Smooth muscle cell (in vitro differentiated cells): Measurements from ENCODE around the gene C16orf92. TPM values are rescaled to one million over a fixed set of nuclear protein-coding genes. Genes with fewer than 3 reads are reported as not detected.

Experiments
- DNase-seq: peaks from one replicate; lab custom pipeline; 2025; ENCODE audit not compliant: unreplicated experiment; lab: John Stamatoyannopoulos, UW
- H2AFZ ChIP-seq: fragments of 200-600 bp; sonication (generic); 2 replicates; pipeline ENCODE4 v1.6.0; 2016; ENCODE audit warnings: antibody characterized with exemption, low read depth, mild to moderate bottlenecking
- H3F3A ChIP-seq: fragments of 200-600 bp; sonication (generic); 2 replicates; pipeline ENCODE4 v1.6.0; 2017; ENCODE audit warnings: antibody characterized with exemption, low read depth
- H3K27ac ChIP-seq: fragments of 200-600 bp; sonication (generic); 2 replicates; pipeline ENCODE4 v1.5.1; 2016; ENCODE audit warnings: low read depth, mild to moderate bottlenecking
- H3K27me3 ChIP-seq: fragments of 200-600 bp; sonication (generic); 2 replicates; pipeline ENCODE4 v1.6.1; 2016; ENCODE audit warnings: low read depth, mild to moderate bottlenecking
- H3K36me3 ChIP-seq: fragments of 200-600 bp; sonication (generic); 2 replicates; pipeline ENCODE4 v1.5.1; 2016; ENCODE audit warnings: low read depth
- H3K4me1 ChIP-seq: fragments of 200-600 bp; sonication (generic); 2 replicates; pipeline ENCODE4 v1.5.1; 2016; ENCODE audit warnings: low read depth
- H3K4me2 ChIP-seq: fragments of 200-600 bp; sonication (generic); 2 replicates; pipeline ENCODE4 v1.6.0; 2016; ENCODE audit warnings: mild to moderate bottlenecking
- H3K4me3 ChIP-seq: fragments of 200-600 bp; sonication (generic); 2 replicates; pipeline ENCODE4 v1.5.1; 2016; ENCODE audit warnings: mild to moderate bottlenecking
- H3K79me2 ChIP-seq: fragments of 200-600 bp; sonication (generic); 2 replicates; pipeline ENCODE4 v1.6.0; 2016; ENCODE audit warnings: low read depth, mild to moderate bottlenecking
- H3K9ac ChIP-seq: fragments of 200-600 bp; sonication (generic); 2 replicates; pipeline ENCODE4 v1.6.0; 2016; ENCODE audit warnings: low read depth
- H3K9me3 ChIP-seq: fragments of 200-600 bp; sonication (generic); replicated peaks from 2 replicates; pipeline ENCODE4 v1.5.1; 2016; ENCODE audit warnings: low read depth
- H4K20me1 ChIP-seq: fragments of 200-600 bp; sonication (generic); 2 replicates; pipeline ENCODE4 v1.6.0; 2016; ENCODE audit warnings: low read depth
- WGBS: methylation state at CpG from one replicate; pipeline ENCODE4 v1.1.7; 2016; ENCODE audit warnings: low lambda C conversion rate; 5-methylcytosine and 5-hydroxymethylcytosine counted together
- polyA plus RNA-seq: library from polyadenylated mRNA; unstranded; fragments of >200 nt; fragmentation: Nextera tagmentation; extraction: Ambion mirVana; gene quantifications from 2 replicates; pipeline ENCODE4 v1.2.1, GENCODE V29; 2016
- total RNA-seq: library from RNA; depleted of rRNA; stranded (reverse); fragments of >200 nt; gene quantifications from 2 replicates; pipeline ENCODE4 v1.2.3, GENCODE V29; 2014
- TF ChIP-seq, protein P1 (sequence below): fragments of 200-600 bp; sonication (generic); IDR thresholded peaks from 2 replicates; pipeline ENCODE4 v1.5.1; 2017; ENCODE audit warnings: borderline replicate concordance, mild to moderate bottlenecking, antibody characterized with exemption; ENCODE audit not compliant: insufficient read depth, poor library complexity, severe bottlenecking

The C16orf92 gene
- total and polyA plus RNA-seq, 2 experiments from 2014 or later: not detected

GRCh38 chr16:30027588-30028437, 4.8 kb downstream of the C16orf92 start:
- 63% methylated on average over 13 of the region's 13 CpGs for WGBS

GRCh38 chr16:30028438-30029076, 5.6 kb downstream of the C16orf92 start:
- Histone ChIP-seq H3K4me3 (no peak overlapping the region), H3K27me3 (peaks cover 46% of the 10 kb centered on the region), H3K4me1 (peaks cover 3% of the 10 kb centered on the region), H3K36me3 (no peaks in the 10 kb centered on the region), H4K20me1 (no peaks in the 10 kb centered on the region), H2AFZ (no peak overlapping the region), H3K9me3 (no peaks in the 10 kb centered on the region), H3K9ac (no peak overlapping the region), H3F3A (no peaks in the 10 kb centered on the region), H3K27ac (no peak overlapping the region), H3K79me2 (no peaks in the 10 kb centered on the region), H3K4me2 (no peak overlapping the region)
- no peak for DNase-seq
- TF ChIP-seq, protein P1, sequence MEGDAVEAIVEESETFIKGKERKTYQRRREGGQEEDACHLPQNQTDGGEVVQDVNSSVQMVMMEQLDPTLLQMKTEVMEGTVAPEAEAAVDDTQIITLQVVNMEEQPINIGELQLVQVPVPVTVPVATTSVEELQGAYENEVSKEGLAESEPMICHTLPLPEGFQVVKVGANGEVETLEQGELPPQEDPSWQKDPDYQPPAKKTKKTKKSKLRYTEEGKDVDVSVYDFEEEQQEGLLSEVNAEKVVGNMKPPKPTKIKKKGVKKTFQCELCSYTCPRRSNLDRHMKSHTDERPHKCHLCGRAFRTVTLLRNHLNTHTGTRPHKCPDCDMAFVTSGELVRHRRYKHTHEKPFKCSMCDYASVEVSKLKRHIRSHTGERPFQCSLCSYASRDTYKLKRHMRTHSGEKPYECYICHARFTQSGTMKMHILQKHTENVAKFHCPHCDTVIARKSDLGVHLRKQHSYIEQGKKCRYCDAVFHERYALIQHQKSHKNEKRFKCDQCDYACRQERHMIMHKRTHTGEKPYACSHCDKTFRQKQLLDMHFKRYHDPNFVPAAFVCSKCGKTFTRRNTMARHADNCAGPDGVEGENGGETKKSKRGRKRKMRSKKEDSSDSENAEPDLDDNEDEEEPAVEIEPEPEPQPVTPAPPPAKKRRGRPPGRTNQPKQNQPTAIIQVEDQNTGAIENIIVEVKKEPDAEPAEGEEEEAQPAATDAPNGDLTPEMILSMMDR: no peak
- 29% methylated on average over 18 of the region's 18 CpGs for WGBS

More at GRCh38 chr16:30027588-30028437, 4.8 kb downstream of the C16orf92 start:
- no peak overlapping the region for H3K4me2 ChIP-seq
- H4K20me1 ChIP-seq: no peaks in the 10 kb centered on the region
- no peaks in the 10 kb centered on the region for H3K79me2 ChIP-seq
- H3K27ac ChIP-seq: no peak overlapping the region
- no peaks in the 10 kb centered on the region for H3K36me3 ChIP-seq
- H3F3A ChIP-seq: no peaks in the 10 kb centered on the region
- peaks cover 46% of the 10 kb centered on the region for H3K27me3 ChIP-seq
- no peak for DNase-seq
- no peaks in the 10 kb centered on the region for H3K9me3 ChIP-seq
- TF ChIP-seq, protein P1: no peak
- H3K9ac ChIP-seq: no peak overlapping the region
- peaks cover 3% of the 10 kb centered on the region for H3K4me1 ChIP-seq
- no peak overlapping the region for H3K4me3 ChIP-seq
- no peak overlapping the region for H2AFZ ChIP-seq

DNA sequence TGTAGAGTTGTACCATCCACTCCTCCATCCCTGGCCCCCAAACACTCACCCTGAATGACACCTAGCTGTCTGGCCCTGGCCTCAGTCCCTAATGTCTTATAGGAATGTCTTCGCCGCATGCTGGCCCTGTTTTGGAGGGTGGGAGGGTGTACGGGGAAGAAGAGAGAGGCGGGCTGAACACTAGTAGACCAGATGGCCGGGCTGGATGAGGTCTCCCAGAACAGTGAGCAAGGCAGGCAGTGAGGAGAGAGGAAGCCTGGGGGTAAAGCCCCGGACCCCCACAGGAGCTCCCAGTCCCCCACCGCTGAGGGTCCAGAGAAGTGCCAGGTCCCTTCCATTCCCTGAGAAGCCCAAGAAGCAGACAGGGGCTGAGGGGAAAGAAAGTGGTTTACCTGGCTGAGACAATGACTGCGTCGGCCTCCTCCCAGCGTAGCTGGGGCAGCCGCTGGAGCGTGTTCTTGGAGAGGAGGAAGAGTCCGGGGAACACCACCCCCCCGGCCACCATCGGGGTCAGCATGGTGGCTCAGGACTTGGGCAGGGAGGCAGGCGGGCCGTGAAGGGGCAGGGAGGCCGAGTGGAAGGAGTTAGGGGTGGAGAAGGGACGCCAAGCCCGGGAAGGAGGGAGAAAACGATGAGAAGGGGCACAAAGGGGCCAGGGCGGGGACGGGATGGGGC, 7.2 kb downstream of the C16orf92 start:
- DNase-seq: no peak
- Histone ChIP-seq H3K27me3 (peaks cover 50% of the 10 kb centered on the region), H3K9ac (no peak overlapping the region), H3K9me3 (no peaks in the 10 kb centered on the region), H3K79me2 (no peaks in the 10 kb centered on the region), H3K36me3 (no peaks in the 10 kb centered on the region), H3K4me1 (peaks cover 3% of the 10 kb centered on the region), H3F3A (no peaks in the 10 kb centered on the region), H2AFZ (no peak overlapping the region), H3K4me2 (no peak overlapping the region), H3K27ac (no peak overlapping the region), H3K4me3 (no peak overlapping the region), H4K20me1 (no peaks in the 10 kb centered on the region)
- WGBS: 29% methylated on average over 17 of the region's 23 CpGs
- TF ChIP-seq, protein P1: no peak
